Measurements from ENCODE around the gene ADPRHL1.

Gene ADPRHL1

GRCh38 chr13:113461022-113461751 is 7.9 kb upstream of the ADPRHL1 start:
- DNase-seq (ENCODE audit: low spot score) = no peak
- TF ChIP-seq CTCF (IDR thresholded peaks at IDR 0.05; ENCODE audit: extremely low read depth, missing control alignments) = no peak

GRCh38 chr13:113460599-113460998 is 7.3 kb upstream of the ADPRHL1 start:
- no peak for DNase-seq (ENCODE audit: low spot score)
- TF ChIP-seq CTCF (IDR thresholded peaks at IDR 0.05; ENCODE audit: extremely low read depth, missing control alignments) = no peak

GRCh38 chr13:113460064-113460555 is 6.8 kb upstream of the ADPRHL1 start:
- DNase-seq (ENCODE audit: low spot score) = no peak
- no peak for TF ChIP-seq CTCF (IDR thresholded peaks at IDR 0.05; ENCODE audit: extremely low read depth, missing control alignments)

DNA sequence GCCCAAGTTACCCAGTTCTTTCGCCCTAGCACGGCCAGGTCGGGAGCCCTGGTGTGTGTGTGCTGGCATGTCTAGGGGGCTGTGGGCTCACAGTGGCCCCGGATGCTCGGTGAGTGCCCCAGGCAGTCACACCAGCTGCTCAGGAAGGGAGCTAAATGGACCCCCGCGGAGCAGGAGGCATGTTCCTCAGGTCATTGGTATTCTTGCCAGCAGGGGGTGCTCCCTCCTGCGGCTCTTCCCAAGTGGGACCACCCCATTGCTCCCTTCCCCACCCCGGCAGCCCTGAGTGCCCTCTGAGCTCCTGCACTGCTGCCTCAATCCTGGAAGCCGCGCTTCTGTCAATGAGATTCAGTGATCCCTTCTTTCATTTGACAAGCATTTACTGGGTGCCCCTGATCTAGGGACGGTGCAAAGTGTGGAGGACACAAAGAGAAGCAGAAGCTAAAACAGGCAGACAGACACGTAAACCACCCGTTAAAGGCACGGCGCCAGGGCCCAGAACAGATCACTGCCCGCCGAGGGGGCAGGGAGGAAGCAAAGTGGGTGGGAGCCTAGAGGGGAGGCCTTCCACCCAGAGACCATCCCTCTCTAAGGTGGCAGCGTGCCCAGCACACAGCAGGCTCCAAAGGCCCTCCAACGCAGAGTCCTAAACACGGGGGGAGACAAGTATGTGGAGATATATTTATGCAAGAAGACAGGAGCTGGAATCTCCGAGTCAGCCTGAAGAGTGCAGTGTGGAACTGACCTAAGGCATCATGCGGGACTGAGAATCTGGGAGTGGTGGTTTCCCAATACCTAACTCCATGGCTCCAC is 5.2 kb upstream of the ADPRHL1 start:
- no peak for DNase-seq (ENCODE audit: low spot score)
- TF ChIP-seq CTCF (IDR thresholded peaks at IDR 0.05; ENCODE audit: extremely low read depth, missing control alignments) = peak; percentile 20

GRCh38 chr13:113457510-113457909 is 4.2 kb upstream of the ADPRHL1 start:
- DNase-seq (ENCODE audit: low spot score) = no peak
- TF ChIP-seq CTCF (IDR thresholded peaks at IDR 0.05; ENCODE audit: extremely low read depth, missing control alignments) = no peak

DNA sequence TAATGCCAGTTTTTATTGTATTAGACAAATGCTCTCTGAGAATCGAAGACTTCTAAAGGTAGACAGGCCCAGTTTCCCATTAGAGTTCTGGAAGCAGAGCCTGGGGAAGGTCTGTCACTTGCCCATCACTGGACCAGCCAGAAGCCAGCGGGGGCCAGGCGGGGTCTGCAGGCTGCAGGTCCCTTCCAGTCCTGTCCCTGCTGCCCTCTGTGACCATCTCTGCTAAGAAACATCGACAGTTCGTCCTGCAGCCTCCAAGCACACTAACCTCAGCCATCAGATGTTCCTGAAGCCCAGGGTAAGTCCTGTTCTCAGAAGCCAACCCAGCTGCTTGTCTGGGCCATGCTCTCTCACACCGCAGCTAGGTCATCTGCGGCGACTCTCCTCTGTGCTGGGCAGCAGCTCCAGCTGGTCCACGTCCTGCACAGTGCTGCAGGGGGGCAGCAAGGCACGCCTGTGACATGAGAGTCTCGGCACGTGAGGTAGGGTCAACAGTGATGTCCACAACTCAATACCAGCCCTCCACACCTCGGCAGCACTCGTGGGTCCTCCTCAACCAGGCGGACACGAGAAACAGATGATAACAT is 2.9 kb upstream of the ADPRHL1 start:
- no peak for TF ChIP-seq CTCF (IDR thresholded peaks at IDR 0.05; ENCODE audit: extremely low read depth, missing control alignments)

DNA sequence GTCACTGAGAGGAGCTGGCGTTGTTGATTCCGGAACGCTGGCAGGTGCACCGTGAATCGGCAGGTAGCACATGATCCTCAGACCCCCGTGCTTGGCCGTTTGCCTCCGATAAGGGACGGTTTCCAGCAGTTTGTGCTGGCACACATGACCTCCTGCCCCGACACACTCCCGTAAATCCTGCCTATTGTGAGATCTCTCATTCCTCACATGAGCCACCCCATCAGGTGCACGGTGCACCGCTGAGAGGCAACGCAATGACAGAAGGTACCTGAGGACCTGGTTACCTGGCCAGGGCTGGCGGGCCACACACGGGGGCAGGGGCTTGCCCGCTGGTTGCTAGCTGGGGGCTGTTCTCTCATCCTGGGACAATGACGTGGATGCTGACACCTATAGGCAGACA is 2.1 kb upstream of the ADPRHL1 start:
- no peak for TF ChIP-seq CTCF (IDR thresholded peaks at IDR 0.05; ENCODE audit: extremely low read depth, missing control alignments)
- DNase-seq (ENCODE audit: low spot score) = no peak

More for the DNA sequence above, 2.9 kb upstream of the ADPRHL1 start:
- no peak for DNase-seq (ENCODE audit: low spot score)
